HG03378 (cell line): ENCODE data around the gene AGPAT3.
"Not testable (repeated sequence)": the region's sequence is repeated elsewhere in the genome, so short reads cannot be mapped to it uniquely, and the experiment has no call there.

Source experiments
- ATAC-seq: cut with Tn5 transposase; IDR thresholded peaks from one replicate; pipeline ENCODE4 v1.9.1; 2021; ENCODE audit warnings: mild to moderate bottlenecking, moderate library complexity; ENCODE audit not compliant: unreplicated experiment

The AGPAT3 gene

DNA sequence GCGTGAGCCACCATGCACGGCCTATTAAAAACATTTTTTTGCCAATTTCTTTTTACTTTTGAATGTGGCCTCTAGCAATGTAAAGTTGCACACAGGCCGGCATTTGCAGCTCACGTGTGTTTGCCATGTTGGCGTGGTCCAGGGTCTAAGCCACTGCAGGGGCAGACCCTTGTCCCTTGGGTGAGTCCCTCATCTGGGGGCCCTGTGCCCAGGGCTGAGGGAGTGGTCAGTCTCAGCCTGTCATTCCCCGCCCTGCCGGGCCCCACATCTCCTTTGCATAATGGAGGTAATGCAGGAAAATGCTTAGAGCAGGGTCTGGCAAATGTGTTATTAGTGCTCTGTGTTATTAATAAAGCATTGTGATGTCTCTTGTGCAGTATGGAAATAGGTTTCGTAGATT is 16.9 kb downstream of the AGPAT3 start:
- ATAC-seq = no peak

DNA sequence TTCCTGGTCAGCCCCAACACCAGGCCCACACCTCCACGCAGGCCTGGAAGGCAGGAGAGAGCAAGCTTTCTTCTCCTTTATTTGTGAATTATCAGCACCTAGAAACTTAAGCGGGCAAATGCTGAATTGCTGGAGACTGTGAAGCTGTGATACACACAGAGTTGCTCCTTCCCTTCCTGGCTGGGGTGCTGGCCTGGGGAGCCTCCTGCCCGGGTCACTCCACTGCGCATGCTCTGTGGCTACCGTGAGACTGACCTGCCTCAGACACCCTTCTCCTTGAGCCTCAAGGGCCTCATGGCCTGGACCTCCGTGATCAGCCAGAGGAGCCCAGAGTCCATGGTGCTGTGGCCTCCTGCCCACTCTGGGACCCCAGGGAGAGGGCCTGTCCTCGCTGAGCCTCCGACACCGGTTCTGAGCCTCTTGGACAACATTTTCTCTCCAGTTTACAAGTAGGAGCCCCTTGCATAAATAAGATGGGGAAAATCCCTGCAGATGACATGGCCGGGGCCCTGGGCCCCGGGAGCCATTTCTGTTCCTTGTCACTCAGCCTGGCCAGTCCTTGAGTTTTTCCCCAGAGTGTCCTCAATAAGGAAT is 18.0 kb downstream of the AGPAT3 start:
- ATAC-seq = no peak

DNA sequence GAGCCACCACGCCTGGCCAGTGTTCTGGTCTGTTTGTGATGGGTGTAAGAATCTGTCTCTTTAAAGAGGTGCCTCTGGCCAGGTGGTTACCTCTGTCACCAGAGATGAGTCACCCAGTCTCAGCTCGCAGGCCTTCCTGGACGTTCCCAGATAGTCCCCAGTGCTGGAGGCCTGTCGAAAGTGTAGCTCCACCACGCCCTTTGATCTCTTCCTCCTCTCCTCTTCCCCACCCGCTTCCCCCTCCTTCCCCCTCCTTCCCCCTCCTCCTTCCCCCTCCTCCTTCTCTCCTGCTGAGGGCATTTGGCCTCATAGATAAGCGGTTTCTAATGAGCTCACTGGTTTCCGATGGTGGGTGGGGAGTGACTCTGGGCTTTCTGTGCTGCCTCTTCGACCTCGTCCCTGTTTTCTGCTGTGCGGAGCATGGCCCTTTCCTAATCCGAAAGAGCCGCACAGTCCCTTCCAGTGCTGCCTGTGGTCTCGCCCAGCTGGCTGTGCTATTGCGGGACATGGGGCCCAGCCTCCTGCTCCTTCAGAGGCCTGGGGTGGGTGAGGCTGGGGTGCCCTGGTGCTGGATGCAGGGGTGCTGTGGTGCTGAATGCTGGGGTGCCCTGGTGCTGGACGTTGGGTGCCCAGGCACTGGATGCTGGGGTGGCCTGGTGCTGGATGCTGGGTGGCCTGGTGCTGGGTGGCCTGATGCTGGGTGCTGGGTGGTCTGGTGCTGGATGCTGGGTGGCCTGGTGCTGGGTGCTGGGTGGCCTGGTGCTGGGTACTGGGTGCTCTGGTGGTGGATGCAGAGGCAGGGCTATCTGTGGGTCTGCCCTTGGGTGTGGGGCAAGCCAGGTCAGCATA is 19.2 kb downstream of the AGPAT3 start:
- ATAC-seq = no peak

DNA sequence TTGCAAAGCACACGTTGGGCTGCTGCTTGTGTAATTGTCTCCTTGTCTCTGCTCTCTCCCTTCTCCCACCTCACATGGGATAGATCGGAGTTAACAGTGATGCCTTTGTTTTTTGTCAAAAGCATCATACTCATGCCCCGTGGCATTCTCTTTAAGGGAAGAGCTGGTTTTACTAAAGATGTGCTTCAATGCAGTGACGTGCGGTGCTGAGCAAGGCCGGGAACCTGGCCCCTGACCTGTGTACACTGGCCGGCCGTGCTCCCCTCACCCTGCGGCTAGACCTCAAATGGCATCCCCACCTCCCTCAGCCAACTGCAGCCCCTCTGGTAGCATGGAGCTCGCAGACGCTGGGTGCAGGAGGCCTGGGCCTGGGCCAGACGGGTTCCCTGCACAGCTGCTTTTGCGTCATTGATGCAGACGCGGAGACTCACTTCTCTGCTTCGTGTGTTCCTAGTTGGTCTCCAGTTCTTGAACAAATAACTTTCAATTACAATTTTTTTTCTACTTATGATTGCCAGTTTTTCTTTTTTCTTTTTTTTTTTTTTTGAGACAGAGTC is 19.9 kb downstream of the AGPAT3 start:
- ATAC-seq = no peak

DNA sequence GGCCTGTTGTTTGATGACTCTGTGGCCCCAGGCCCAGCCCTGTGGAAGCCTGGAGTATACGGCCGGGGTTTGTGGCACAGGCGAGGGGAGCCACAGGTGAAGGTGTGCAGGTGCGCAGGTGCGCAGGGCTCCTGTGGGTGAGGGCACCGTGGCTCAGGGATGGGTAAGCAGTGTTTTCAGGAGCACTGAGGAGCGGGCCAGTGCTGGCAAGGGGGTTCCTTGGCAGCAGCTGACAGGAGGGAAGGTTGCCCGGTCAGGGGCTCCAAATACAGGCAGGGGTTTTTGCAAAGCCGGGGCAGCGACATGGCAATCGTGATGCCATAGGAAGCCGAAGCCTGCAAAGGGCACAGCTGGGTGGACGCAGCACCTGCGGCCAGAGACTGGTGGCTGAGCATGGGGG is 20.7 kb downstream of the AGPAT3 start:
- ATAC-seq = no peak

DNA sequence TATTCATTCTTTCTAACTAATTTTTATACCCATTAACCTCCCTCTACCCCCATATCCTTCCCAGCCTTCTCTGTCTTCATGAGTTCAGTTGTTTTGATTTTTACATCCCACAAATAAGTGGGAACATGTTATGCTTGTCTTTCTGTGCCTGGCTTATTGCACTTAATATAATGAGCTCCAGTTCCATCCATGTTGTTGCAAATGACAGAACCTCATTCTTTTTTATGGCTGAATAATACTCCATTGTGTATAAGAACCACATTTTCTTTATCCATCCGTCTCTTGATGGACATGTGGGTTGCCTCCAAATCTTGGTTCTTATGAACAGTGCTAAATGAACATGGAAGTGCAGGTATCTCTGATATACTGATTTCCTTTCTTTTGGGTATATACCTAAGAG is 21.5 kb downstream of the AGPAT3 start:
- ATAC-seq = no peak

DNA sequence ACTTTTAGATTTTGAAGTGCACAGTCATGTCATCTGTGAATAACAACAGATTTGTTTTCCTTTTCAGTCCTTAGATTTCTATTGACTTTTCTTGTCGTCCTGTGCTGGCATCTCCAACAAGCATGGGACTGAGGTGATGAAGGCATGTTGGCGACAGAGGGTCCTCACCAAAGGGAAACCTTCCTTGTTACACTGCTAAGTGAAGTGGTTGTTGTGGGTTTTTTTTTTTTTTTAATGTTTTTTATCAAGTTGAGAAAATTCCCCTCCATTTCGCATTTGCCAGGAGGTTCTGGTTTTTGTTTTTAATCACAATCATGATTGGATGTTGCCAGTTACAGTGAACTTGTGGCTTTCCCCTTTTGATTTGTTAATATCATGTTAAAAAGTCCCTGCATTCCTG is 24.0 kb downstream of the AGPAT3 start:
- no peak for ATAC-seq

DNA sequence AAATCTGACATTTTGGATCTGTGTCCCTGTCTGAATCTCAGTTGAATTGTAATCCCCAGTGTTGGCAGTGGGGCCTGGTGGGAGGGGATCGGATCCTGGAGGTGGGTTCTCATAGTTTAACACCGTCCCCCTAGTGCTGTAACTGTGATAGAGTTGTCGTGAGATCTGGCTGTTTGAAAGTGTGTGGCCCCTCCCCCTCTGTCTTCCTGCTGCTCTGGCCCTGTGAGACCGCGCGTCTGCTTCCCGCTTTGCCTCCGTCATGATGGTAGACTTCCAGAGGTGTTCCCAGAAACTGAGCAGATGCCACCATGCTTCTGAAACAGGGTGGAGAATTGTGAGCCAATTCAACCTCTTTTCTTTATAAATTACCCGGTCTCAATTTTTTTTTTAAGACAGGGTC is 25.0 kb downstream of the AGPAT3 start:
- no peak for ATAC-seq

DNA sequence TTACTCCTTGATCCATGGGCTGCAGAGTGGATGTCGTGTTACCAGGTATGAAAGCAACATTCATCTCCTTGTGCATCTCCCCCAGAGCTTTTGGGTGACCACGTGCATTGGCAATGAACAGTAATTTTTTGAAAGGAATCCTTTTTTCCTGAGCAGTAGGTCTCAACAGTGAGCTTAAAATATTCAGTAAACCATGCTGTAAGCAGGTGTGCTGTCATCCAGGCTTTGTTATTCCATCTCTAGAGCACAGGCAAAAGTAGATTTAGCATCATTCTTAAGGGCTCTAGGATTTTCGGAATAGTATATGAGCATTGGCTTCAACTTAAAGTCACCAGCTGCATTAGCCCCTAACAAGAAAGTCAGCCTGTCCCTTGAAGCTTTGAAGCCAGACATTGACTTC is 27.3 kb downstream of the AGPAT3 start:
- ATAC-seq = no peak

DNA sequence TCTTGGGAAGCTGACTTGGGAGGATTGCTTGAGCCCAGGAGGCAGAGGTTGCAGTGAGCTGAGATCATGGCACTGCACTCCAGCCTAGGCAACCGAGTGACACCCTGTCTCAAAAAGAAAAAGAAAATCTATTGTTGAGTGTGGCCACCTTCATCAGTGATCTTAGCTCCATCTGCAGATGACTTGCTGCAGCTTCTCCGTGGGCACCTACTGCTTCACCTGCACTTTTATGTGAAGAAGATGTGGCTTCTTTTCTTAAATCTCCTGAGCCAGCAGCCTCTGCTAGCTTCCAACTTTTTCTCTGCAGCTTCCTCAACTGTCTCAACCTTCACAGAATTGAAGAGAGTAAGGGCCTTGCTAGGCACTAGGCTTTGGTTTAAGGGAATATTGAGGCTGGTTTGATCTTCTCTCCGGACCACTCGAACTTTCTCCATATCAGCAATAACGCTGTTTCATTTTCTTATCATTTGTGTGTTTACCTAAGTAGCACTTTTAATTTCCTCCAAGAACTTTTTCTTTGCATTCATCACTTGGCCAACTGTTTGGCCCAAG is 28.0 kb downstream of the AGPAT3 start:
- no peak for ATAC-seq

DNA sequence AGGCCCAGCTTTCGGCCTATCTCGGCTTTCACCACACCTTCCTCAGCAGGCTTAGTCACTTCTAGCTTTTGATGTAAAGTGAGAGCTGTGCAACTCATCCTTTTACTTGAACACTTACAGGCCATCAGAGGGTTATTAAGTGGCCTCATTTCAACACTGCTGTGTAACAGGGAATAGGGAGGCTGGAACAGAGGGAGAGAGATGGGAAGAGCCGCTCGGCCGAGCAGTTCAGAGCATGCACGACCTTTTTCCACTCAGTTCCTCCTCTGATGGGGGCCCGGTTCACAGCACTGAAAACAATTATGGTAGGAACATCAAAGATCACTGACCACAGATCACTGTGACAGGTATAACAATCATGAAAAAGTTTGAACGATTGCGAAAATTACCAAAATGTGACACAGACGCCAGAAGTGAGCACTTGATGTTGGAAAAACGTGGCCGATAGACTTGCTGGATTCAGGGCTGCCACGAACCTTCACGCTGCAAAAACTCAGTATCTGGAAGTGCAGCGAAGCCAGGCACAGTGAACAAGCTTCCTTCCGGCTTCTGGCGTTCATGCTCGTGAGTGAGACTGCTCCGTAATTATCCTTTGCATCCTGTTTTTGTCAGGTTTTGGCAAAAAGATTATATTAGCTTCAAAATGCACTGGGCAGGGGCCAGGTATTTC is 28.6 kb downstream of the AGPAT3 start:
- ATAC-seq = no peak

DNA sequence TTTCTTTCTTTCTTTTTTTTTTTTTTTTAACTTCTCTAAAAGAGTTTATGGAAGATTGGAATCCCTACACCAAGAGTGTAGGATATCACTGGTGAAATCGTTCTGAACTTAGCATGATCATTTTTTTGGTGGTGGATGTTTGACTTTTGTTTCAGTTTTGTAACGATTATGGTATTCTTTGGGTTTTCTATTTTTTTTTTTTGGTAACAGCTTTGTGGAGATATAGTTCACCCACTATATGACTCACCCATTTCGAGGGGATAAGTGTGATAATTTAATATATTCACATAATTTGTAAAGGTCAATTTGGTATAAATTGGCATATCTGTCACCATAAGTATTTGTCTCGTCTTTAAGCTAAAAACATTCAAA is 29.2 kb downstream of the AGPAT3 start:
- ATAC-seq = no peak

DNA sequence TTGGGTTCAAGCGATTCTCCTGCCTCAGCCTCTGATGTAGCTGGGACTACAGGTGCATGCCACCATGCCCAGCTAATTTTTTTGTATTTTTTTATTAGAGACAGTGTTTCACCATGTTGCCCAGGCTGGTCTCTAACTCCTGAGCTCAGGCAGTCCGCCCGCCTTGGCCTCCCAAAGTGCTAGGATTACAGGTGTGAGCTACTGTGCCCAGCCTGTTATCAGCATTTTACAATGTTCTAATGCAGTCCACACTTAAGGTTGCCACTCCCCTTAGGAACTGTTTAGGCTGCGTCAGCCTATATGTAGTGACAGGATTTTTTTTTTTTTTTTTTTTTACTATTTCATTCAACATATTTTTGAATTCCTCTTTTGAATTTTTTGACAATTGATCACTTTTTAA is 30.2 kb downstream of the AGPAT3 start:
- ATAC-seq = no peak

DNA sequence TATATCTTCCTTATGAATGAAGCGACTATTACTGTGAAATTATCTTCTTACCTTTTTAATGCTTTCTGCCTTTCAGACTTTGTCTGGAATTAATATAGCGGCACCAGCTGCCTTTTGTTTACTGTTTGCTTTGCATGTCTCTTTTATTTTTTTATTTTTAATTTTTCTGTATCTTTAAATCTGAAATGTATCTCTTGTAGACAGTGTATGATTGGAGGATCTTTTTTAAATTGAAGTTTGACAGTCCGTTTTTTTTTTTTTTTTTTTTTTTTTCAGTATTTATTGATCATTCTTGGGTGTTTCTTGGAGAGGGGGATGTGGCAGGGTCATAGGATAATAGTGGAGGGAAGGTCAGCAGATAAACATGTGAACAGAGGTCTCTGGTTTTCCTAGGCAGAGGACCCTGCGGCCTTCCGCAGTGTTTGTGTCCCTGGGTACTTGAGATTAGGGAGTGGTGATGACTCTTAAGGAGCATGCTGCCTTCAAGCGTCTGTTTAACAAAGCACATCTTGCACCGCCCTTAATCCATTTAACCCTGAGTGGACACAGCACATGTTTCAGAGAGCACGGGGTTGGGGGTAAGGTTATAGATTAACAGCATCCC is 31.8 kb downstream of the AGPAT3 start:
- ATAC-seq = not testable (repeated sequence)

DNA sequence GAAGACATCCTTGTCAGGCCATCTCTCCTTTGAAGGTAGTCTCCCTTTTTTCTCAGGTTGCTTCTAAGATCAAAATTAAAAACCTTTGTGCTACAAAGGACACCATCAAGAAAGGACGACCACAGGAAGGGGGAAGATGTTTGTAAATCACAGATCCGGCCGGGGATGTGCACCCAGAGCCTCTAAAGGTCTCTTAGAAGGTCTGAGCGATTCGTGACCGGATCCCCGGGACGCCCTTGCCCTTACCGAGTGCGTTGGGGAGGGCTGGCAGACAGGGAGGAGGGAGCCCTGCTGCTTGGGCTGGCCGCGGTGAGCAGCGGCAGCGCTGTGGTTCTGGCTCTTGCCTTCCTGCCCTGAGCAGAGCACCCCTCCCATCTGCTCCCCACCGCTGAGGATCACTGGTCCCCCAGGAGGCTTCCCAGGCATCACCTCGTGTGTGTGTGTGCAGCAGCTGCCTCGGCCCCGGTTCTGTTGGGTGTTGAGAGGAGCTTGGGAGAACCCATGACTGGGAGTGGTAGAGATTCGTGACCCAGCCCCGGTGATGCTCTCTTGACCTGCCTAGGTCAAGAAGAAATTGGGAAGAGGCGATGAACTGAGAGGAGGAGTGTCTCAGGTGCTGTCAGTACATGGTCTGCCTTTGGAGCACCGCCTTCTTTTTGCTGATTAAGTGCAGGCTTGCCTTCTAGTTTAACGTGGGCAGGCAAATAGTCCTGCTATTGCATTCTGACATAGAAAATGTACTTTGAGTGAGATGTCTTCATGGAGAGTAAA is 34.5 kb downstream of the AGPAT3 start:
- ATAC-seq = no peak

DNA sequence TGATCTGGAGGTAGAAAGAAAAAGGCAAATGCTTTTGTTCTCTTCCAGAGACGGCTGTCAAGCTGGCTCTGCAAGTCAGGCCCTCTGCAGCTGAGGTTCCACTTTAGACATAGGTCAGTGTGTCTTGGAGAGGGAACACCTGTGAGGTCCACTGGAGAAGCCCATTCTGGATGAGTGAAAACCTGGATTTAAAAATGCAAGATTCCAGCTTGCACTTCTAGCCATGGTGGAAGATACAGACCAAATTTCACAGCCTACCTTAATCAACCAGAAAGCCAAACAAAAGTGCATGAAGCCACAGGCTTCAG is 35.0 kb downstream of the AGPAT3 start:
- no peak for ATAC-seq

DNA sequence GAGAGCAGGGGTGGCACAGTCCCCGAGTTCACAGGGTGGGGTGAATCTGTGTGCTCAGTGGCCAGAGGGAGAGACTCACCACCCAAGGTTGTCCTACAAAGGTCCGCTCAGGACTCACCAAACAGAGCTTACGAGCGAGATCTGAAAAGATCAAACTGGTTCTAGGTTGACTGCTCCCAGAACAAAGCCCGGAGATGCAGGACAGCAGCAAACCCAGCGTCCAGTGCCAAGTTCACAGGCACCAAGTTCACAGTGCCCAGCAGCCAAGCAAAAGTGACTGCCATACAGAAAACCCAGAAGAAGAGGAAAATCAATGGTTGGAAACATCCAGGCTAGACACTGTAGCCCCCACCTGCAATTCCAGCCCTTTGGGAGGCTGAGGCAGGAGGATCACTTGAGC is 35.7 kb downstream of the AGPAT3 start:
- ATAC-seq = no peak

DNA sequence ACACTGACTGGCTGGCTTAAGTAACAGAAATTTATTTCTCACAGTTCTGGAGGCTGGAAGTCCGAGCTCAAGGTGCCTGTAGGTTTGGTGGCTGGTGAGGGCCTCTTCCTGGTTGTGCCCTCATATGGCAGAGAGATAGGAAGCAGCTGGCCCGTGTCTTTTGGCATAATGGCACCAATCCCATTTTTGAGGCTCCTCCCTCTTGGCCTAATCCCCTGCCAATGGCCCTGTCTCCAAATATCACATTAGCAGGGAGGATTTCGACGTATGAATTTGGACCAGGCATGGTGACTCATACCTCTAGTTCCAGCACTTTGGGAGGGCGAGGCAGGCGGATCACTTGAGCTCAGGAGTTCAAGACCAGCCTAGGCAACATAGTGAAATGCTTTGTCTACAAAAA is 37.4 kb downstream of the AGPAT3 start:
- no peak for ATAC-seq

DNA sequence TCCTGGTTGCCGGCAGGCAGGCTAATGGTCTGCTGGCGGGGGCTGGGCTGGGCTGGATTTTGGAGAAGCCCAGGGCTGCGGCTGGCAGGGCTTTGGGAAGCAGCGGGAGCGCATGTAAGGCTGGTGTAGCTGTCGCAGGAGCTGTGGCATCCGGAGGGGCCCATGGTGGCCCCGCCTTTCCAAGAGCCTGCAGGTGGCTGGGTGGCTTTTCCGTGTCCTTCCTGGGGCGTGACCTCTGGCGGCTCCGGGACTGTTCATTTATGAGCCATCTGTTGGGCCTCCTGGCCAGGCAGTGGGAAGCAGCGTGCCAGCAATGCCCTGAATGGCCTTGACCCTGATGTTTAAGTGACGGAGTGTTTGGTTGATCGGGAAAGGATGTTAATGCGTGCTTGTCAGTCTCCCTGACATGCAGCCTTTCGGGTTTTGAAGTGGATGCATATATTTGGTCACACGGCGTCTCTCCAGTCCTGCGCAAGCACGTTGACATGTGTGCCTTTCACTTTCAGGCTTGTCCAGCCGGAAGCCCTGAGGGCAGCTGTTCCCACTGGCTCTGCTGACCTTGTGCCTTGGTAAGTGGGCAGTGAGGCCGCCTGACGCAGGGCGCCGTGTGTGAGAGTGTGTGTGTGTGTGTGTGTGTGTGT is 38.5 kb downstream of the AGPAT3 start:
- no peak for ATAC-seq

DNA sequence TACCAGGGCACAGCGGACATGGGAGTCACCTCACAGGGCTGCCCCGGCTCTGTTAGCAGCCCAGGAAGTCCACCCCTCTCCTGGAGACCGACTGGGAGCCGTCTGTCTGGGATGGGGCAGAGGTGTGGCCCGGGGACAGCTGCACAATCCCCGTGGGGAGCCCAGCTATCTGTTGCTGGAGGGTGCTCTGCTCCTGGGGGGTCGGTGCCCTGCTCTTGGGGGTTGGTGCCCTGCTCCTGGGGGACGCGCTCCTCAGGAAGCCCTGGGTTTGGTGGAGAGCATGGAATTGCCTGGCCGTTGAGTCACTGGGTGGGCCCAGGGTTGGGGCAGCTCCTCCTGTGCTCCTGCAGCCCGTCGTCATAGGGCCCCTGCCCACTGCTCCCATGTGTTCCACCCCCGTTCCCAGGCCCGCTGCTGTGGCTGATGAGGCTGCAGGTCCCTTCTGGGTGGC is 39.3 kb downstream of the AGPAT3 start:
- ATAC-seq = no peak
